Central memory CD4-positive, alpha-beta T cell (primary cell): Measurements from ENCODE around the gene C11orf16.

Experiments
- DNase-seq: peaks from one replicate; pipeline ENCODE4 v3.0.0; 2022

The C11orf16 gene

GRCh38 chr11:8878771-8879170 is 54.0 kb downstream of the C11orf16 start:
- DNase-seq: no peak

GRCh38 chr11:8873741-8874405 is 58.9 kb downstream of the C11orf16 start:
- no peak for DNase-seq

- DNase-seq: no peak
These were observed 60.8 kb downstream of the C11orf16 start for GRCh38 chr11:8871962-8872361.

DNA sequence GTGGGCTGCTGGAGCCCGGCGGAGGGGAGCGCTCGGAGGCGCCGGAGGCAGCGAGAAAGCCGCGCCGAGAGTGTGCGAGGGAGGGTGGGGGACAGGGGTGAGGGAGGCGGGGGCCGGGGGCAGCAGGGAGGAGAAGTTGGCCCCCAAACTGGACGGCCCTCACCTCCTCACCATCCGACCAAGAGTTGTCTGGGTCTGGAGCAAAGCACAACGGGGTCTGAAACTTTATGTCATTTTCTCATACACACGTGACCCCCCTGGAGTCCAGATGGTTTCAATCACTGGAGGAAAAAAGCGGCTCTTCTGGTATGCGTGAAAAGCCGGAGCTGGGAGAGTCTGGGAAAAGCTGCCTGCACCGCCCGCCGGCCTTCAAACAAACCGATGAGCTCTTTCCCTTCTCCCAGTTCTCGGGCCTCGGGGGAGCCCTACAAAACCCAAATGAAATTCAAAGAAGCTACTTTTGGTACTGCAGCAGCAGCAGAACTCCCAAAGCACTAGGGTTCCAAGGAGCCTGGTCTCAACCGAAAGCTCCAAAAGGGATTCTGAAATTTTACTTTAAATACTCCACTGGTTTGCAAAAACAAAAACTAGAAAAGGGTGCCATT is 61.5 kb downstream of the C11orf16 start:
- no peak for DNase-seq

- DNase-seq: no peak
These were observed 62.2 kb downstream of the C11orf16 start for GRCh38 chr11:8870411-8871170.
